HK-2 (cell line): ENCODE measurements around the gene RTEL1.
A peak's percentile ranks its signal among the peaks of the same experiment; 100 is the strongest.
"Not testable (repeated sequence)": the region's sequence is repeated elsewhere in the genome, so short reads cannot be mapped to it uniquely, and the experiment has no call there.

Source experiments
- DNase-seq: peaks from one replicate; pipeline ENCODE4 v3.0.0-alpha.2; 2018; ENCODE audit not compliant: unreplicated experiment

Gene RTEL1

DNA sequence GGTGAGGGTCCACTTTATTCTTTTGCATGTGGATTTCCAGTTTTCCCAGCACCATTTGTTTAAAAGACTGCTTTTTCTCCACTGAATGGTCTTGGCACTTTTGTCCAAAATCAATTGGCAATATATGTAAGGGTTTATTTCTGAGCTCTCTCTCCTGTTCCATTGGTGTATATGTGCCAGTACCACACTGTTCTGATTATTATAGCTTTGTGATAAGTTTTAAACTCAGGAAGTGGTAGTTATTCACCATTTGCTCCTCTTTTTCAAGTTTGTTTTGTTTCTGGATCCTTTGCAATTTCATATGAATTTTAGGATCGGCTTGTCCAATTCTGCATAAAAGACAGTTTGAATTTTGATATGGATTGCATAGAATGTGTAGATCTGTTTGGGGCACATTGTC is 54.1 kb downstream of the RTEL1 start:
- no peak for DNase-seq

DNA sequence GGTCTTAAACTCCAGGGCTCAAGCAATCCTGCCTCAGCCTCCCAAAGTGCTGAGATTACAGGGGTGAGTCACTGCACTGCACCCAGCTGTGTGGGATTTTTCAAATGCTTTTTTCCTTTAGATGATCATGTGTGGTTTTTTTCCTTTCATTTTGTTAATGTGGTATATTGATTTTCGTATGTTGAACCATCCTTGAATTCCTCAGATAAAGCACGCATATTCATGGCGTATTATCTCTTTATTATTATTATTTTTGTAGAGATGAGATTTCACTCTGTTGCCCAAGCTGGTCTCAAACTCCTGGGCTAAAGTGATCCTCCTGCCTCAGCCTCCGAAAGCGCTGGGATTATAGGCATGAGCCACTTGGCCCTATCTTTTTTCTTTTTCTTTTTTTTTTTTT is 56.7 kb downstream of the RTEL1 start:
- no peak for DNase-seq

GRCh38 chr20:63718996-63719395 is 60.9 kb downstream of the RTEL1 start:
- no peak for DNase-seq

GRCh38 chr20:63722967-63723622 is 65.0 kb downstream of the RTEL1 start:
- not testable (repeated sequence) for DNase-seq

DNA sequence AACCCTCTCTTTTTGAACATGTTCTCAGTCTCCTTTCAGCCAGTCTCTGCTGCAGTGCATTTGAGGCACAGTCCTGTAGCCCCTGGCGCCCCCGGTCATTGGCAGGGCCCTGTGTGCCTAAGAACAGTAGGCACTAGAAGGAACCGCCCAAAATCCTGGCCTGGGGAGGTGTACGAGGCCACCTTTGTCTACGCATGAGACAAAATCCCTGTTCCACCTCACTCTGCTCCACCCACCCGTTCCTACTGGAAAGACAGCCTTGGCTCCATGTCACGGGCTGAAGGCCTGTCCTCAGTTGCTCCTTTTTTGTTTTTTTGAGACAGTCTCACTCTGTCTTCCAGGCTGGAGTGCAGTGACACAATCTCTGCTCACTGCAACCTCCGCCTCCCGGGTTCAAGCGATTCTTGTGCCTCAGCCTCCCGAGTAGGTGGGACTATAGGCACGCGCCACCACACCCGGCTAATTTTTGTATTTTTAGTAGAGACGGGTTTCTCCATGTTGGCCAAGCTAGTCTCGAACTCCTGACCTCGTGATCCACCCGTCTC is 72.1 kb downstream of the RTEL1 start:
- not testable (repeated sequence) for DNase-seq

- no peak for DNase-seq
Observed at GRCh38 chr20:63731410-63731809, 73.3 kb downstream of the RTEL1 start.

GRCh38 chr20:63732118-63733095 is 74.3 kb downstream of the RTEL1 start:
- DNase-seq: no peak

- no peak for DNase-seq
Observed at GRCh38 chr20:63733117-63733516, 75.0 kb downstream of the RTEL1 start.

GRCh38 chr20:63733579-63734081 is 75.5 kb downstream of the RTEL1 start:
- no peak for DNase-seq

DNA sequence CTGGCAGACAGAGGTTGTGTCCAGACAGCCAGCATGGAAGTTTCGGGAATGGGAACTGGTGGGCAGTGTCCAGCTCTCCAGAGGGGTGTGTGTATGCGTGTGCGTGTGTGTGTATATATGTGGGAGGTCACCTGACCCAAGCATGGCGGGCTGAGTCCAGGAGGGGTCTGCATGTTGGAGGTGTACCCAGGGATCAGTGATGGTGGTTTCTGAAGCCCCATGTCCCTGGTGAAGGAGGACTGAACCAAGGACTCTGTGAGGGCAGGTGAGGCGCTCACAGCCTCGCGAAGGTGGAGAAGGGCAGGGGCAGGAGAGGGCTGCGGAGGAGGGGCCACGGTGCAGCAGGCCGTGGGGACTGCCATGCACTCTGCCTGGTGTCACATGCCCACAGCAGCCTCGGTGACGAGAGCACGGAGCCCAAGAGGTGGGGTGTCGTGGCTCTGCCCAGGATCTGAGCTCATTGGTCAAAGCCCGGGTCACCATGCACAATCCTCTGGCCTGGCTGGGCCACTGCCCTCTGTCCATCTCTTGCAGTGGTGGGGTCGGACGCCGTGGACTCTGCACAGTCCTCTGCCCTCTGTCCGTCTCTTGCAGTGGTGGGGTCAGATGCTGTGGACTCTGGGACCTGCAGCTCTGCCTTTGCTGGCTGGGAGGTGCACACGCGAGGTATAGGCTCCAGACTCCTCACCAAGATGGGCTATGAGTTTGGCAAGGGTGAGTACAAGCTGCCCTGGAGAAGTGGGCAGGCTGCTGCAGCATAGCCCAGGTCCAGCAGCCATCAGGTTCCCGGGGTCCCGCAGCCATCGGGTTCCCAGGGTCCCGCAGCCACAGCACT is 76.2 kb downstream of the RTEL1 start:
- DNase-seq: no peak

- DNase-seq: no peak
Observed at GRCh38 chr20:63734946-63735858, 77.1 kb downstream of the RTEL1 start.

DNA sequence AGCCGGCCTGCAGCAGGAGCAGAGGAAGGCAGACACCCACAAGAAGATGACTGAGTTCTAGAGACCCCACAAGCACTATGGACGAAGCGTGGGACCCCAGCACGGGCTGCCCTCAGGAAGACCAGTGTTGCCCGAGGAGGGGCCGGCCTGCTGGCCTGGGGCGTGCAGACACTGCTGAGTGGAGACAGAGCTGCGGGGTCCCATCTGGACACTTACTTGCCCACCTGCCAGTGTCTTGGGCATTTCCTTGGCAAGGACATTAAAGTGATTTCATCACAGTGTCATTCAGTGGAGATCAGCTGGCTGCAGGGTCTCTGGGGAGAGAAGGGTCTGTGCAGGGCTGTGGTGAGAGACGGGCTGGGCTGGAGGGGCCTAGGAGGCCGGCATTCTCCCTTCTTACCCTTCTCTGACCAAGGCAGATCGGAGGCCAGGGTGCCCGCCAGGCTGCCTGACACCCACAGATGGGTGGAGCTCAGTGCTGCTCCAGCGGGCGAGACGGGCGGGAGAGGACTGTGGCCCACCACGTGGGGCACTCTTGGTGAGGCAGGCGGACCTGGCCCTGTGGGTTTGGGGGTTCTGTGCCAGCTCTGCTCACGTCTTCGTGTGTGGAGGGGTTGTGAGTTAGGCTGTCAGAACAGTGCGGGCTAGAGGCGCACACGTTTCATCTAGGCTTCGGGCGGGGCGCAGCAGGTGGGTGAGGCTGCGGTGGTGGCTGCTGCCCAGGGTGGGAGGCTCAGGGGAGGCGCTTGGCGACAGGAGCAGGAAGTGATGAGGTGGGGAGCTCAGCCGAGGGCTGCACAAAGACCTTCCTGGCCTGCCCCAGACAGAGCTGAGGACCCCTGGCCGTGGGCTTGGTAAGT is 78.0 kb downstream of the RTEL1 start, which contains the start of gene LIME1:
Gene LIME1, plus strand, starts transcription at position 806 of the 860 bp plus-strand sequence. CDS start 886 bp downstream, outside the sequence.
- no peak for DNase-seq

- no peak for DNase-seq
Observed at GRCh38 chr20:63736893-63737694, 79.0 kb downstream of the RTEL1 start.

- no peak for DNase-seq
Observed at GRCh38 chr20:63737695-63737944, 79.5 kb downstream of the RTEL1 start.

GRCh38 chr20:63737945-63738686 is 80.0 kb downstream of the RTEL1 start:
- DNase-seq: no peak

DNA sequence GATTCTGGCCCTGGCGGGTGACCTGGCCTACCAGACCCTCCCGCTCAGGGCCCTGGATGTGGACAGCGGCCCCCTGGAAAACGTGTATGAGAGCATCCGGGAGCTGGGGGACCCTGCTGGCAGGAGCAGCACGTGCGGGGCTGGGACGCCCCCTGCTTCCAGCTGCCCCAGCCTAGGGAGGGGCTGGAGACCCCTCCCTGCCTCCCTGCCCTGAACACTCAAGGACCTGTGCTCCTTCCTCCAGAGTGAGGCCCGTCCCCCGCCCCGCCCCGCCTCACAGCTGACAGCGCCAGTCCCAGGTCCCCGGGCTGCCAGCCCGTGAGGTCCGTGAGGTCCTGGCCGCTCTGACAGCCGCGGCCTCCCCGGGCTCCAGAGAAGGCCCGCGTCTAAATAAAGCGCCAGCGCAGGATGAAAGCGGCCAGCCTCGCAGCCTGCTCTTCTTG is 80.6 kb downstream of the RTEL1 start:
- DNase-seq: no peak

GRCh38 chr20:63739130-63740069 is 81.3 kb downstream of the RTEL1 start, which contains the start of gene SLC2A4RG:
Gene SLC2A4RG, plus strand, starts transcription at chr20:63739776. Its CDS starts 137 bp downstream, at chr20:63739913.
- DNase-seq: peak; percentile 75
